DMS153 (cell line): ENCODE results near the gene RLBP1.
"Not testable (repeated sequence)": the region's sequence is repeated elsewhere in the genome, so short reads cannot be mapped to it uniquely, and the experiment has no call there.

Source experiments
- DNase-seq: peaks from one replicate; lab custom pipeline; 2025; lab: John Stamatoyannopoulos, UW

RLBP1 gene

DNA sequence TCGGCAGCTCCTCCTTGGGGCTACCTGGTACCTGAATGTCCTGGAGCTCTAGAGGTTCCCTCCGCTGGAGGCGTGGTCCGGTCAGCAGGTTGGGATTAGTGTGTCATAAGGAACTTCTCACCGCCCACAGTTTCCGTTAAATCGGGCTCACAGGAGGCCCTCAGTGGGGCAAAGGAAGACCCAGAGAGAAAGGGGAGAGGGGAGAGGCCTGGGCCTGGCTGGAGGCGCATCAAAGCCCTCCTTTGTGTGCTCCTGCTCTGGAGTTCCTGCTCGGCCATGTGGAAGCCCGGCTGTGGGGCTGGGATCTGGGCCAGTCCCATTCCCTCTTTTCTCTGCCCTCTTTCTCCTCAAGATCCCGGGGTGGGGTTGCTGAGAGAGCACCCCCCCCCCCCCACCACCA lies at the start of gene RLBP1:
Gene RLBP1, minus strand, starts transcription at position 37 of the 400 bp plus-strand sequence. CDS start 2,604 bp downstream, outside the sequence.
- no peak for DNase-seq

DNA sequence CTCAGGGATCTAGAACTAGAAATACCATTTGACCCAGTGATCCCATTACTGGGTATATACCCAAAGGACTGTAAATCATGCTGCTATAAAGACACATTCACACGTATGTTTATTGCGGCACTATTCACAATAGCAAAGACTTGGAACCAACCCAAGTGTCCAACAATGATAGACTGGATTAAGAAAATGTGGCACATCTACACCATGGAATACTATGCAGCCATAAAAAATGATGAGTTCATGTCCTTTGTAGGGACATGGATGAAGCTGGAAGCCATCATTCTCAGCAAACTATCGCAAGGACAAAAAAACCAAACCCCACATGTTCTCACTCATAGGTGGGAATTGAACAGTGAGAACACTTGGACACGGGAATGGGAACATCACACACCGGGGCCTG lies 28.8 kb upstream of the RLBP1 start:
- DNase-seq: not testable (repeated sequence)

DNA sequence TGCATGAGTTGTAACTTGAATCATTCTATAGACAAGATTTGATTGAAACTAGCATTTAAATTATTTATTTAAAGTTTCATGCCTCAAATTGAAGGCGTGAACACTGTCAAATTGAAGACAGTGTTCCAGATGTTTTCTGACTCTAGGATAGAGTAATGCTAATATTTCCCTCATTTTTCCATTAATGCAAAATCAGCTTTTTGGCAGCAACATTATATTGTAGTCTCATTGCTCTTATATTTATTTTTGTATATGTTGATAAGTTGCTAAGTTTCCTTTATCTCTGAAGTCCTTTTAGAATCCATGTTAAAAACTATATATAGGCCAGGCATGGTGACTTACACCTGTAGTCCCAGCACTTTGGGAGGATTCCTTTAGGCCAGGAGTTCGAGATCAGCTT lies 27.2 kb upstream of the RLBP1 start:
- DNase-seq: no peak

DNA sequence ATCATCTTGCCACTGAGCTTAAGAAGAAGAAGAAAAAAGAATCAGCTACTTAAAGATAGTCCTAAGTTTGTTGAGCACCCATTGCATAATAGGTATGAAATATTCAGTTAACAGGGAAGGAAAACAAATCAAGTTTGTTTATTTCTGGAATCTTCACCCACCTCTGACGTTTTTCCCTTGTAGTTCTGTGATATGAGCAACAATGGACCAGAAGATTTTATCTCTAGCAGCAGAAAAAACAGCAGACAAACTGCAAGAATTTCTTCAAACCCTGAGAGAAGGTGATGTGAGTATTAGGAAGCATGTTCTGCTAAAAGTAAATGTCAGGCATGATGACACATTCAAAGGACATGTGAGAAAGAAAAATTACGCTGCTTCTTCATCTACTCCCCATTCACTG lies 26.1 kb upstream of the RLBP1 start:
- DNase-seq: no peak

DNA sequence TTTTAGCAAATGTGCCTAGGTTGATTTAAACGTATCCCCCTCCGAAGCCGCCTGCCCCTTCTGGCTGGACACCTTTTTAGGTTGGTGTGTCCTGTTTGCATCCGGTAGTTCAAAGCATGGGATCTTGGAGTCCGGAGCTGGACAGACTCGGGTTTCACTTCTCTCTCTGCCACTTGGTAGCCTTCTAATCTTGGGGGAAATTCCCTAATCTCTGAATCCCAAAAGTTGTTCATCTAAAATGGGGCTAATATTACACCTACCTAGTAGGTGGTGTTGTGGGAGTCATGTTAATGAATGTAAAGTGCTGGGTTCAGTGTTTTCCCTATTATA lies 23.2 kb upstream of the RLBP1 start:
- DNase-seq: no peak

DNA sequence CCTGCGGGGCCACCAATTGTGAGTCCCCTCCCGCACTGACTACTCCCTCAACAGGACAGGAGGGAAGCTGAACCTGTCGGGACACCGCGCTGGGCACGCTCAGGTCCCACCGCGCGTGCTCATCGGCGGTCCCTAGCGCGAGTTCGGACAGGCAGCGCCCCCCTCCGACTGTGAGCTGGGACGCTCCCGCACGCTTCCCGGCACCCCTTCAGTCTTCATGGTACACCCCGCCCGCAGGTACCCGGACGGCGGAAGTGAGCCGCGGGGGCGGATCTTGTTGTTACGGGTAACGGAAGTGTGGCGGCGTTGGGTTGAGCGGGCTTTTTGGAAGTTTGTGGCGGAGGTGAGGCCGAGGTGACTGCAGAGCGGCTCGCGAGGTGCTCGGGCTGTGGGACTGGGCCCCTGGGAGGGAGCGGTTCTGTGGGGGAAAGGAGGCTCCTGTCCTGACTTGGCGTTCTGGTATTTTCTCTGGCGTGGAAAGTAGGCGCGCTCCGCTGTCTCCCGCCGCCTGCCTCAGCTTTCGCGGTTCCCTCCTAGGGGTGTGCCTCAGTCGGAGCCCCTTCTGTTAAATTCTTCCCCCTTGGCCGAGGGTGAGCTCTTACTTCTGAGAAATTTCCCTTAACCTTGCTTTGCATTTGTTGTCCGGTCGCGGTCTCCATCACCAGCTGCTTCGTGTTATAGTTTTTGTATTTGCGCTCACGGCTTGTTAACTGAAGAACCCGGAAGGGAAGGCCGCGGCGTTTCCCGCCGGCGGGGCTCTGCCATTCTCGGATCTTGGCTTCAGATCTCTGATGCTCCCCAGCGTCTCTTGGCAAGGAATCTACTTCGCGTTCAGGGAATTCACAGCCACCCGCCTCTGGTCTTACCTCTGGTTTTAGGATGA lies 22.6 kb upstream of the RLBP1 start, which contains the start of gene FANCI:
Gene FANCI, plus strand, starts transcription at position 289 of the 883 bp plus-strand sequence. CDS start 3,669 bp downstream, outside the sequence.
- DNase-seq: peak; percentile 69

DNA sequence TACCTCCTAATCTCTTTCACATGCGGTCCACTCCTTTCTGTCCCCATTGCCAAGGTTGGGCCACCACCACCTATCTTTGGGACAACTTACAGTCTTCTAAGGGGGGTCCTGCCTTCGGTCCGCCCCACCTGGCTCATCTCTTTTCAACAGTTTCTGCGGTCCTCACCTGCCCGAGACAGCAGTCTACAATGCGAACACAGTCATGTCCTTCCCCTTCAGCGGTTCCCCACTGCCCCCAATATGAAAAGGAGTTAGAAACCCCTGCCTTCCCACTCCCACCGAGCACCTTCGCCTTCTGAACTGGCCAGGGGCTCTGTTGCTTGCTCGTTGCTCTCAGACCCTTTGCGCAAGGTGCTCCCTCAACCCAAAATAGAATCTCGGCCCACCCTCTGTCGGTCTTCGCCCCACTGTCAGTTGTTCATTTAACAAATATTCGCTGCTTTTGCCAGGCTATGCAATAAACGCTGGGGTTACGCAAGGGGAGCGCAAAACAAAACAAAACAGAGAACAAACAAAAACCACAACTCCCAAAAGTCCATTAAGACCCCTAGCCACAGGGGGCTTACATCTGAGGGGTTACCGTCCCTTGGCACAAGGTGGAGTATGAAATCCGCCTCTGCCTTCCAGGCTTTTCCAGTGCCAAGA lies 21.8 kb upstream of the RLBP1 start:
- DNase-seq: no peak

DNA sequence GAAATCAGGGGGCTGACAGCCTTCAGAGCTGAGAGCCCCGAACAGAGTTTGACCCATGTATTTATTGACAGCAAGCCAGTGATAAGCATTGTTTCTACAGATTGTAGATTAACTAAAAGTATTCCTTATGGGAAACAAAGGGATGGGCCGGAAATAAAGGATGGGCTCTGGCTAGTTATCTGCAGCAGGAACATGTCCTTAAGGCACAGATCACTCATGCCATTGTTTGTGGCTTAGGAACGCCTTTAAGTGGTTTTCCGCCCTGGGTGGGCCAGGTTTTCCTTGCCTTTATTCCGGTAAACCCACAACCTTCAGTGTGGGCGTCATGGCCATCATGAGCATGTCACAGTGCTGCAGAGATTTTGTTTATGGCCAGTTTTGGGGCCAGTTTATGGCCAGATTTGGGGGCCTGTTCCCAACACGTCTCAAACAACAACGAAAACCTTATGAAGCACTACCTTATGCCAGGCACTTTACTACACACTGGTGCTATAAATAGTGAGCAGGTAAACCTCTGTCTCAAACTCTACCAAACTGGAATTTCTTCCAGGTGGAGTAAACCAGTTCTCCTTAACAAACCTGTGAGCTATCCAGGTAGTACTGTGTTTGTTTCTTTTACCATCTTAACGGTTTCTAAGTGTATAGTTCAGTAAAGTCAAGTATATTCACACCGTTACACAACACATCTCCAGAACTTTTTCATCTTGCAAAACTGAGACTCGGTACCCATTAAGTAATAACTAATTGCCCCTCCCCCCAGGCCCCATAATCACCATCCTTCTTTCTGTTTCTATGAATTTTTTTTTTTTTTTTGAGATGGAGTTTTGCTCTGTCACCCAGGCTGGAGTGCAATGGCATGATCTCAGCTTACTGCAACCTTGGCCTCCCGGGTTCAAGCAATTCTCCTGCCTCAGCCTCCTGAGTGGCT lies 18.8 kb upstream of the RLBP1 start:
- DNase-seq: not testable (repeated sequence)

DNA sequence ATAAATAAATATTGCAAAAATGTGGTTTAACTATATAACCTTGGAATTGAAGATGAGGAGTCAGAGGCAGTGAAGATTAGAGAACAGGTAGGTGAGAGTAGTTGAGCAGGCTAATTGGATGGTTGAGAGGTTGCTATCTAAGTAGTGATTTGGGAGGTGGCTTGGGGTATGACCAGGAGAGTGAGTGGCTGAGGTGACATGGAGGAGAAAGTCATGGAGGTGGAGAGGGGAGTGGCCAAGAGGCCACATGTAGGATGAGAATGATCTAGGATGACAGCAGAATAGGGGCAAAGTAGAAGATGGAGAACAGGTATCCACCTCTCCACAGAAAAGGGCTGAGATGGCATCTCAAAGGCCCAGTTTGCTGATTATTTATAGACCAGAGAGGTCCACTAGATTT lies 10.5 kb upstream of the RLBP1 start:
- no peak for DNase-seq

DNA sequence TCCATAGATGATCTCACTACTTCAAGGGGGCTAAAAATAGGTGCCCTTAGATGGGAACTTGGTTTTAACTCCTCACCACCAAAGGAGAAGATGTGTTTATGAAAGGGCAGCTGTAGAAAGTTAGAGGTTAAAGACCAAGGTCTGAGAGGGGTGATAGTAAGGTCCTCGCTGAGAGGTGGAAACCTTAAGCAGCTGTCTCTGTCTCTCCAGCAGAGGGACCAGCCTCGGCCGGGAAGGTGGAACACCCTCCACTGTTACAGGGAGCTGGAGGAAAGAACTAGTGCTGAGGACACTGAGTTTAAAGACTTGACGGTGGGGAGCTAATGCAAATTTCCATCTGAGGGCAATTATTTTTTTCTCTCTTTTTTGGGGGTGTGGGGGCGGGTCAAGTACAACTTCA lies 8.9 kb upstream of the RLBP1 start:
- DNase-seq: no peak

DNA sequence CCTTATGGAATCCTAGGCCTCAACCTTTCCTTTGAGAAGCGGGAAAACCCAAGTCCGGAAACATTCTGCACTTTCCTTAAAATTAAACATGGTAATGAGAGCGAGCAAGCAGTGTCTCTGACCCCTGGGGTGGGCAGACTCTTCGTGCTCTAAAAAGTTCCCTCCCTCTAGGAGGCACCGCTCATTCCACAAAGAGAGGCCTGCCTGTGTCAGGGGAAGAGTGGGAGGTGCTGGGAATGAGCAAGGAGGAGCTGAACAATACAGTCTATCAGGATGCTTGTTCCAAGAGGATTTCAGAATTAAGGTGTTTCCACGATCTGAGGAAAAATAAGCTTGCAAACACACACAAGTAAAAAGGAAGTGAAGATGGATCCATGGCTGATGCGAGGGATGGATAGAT lies 6.0 kb upstream of the RLBP1 start:
- no peak for DNase-seq

DNA sequence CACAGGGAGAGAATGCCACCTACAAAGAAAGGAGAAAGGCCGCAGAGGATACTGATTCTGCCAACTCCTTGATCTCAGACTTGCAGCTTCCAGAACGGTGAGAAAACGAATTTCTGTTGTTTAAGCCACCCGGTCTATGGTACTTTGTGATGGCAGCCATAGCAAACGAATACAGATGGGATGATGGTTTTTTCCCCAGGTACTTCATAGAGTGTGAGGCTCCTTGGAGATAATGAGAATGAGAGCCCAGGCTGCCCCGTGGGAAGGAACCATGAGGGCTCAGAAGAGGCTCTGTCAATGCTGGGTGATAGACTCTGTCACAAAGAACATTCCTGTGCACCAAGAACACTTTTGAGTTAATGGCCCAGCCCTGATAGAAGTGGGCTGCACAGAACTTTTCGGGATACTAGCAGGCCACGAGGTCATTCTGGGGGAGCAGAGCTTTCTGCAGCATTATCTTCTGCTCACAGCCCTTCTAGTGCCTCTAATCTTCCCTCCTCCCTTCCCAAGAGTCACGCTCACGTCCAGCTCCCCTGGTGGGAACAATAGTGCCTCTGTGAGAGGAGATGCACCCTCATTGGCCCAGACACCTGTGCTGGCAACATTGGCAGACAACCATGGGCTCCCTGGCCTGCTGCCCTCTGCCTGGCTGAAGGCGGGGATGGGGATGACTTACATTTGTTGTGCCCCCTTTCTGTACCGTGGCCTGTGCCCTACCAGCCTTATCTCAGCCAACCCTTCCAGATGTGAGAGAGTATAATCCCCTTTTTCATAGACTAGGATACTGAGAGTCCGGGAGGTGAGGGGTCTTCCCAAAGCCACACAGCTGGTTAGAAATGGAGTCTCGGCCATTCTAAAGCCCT lies 5.2 kb upstream of the RLBP1 start:
- no peak for DNase-seq

DNA sequence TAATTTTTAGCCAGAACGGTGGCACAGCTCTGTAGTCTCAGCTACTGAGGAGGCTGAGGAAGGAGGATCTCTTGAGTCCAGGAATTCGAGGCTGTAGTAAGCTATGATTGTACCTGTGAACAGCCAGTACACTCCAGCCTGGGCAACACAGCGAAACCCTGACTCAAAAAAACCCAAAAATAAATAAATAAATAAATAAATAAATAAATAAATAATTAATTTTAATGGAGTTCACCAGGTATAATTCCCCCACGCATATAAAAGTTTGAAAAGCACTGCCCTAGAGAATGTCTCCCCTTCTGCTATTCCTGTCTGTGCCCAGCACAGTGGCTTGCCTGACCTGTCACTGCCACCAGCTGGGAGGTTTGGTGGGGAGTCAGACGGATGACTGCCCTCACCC lies 4.2 kb upstream of the RLBP1 start:
- no peak for DNase-seq

DNA sequence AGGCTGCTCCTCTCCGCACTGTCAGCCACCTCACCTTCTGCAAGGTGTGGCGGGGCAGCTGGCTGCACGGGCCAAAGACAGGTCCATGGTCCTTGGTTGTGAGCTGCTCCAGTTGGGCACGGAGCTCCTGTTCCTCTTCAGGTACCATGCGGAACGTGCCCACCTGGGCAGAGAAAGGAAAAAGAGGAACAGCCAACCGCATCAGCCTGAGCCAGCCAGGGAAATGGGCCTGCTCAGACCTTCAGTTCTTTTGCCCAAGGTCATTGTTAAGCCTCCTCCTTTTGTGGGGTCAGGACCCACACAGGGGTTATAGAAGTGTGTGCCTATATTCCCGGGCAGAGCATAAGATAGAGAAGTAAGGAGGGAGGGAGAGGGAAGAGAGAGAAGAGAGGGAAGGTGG lies 2.8 kb downstream of the RLBP1 start:
- no peak for DNase-seq

DNA sequence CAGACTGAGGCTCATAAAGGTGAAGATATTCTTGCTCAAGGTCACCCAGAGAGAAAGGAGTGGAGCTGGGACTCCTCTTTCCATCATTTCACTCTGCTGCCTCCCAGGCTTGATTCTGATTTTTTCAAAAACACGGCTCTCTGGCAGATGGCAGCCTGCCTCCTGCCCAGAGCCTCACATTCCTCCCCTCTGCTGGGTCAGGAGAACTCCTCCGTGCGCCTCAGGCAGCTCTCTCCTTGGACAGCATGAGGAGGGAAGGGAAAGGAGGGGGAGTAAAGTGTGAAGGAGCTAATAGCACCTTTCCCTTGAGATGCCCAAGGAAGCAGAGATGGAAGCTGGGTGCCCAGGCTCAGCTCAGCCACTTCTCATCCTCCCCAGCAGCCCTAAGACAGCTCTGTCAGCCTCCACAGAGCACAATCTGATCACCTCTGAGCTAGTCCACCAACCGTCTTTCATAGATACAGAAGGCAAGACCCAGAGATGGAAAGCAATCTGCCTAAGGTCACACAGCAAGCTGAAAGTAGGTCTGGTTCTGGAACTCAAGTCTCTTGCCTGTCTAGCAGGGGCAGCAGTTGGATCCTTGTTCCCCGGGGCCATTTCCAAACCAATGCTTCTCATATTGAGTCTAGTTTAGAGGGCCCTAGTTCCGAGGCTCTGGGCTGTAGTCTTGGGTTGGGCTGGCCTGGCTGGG lies 3.5 kb downstream of the RLBP1 start:
- no peak for DNase-seq

DNA sequence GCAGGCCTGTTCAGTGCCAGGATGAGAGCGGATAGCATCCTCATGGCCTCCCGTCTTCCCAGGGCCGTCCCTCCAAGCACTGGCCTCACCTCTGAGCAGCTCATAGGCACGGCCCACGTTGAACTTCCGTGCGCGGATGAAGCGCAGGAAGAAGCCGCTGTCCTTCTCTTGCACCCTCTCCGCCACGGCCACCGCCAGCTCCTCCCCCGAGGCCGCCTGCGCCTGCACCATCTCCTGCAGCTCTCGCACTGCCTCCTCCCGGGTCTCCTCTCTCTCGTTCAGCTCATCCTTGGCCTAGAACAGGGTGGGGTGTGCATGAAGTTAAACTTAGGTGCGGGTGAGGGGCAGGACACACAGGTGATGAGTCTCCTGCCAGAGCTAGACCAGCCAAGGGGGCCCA lies 4.3 kb downstream of the RLBP1 start:
- DNase-seq: no peak

DNA sequence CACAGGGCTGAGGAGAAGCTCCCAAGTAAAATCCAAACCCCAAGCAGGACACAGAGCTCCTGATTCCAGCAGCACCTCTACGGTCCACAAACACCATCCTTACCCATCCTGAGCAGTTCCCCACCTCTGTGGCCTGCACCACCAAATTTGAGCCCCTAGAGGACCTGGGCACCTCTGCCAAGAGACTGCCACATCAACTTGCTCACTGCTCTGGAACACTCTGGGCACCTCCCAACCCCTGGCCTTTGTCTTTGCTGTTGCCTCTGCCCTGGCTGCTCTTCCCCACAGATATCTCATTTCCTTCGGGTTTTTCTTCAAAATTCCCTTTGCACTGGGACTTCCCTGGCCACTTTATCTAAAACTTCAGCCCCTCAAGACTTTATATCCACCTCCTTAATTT lies 5.8 kb downstream of the RLBP1 start:
- no peak for DNase-seq

DNA sequence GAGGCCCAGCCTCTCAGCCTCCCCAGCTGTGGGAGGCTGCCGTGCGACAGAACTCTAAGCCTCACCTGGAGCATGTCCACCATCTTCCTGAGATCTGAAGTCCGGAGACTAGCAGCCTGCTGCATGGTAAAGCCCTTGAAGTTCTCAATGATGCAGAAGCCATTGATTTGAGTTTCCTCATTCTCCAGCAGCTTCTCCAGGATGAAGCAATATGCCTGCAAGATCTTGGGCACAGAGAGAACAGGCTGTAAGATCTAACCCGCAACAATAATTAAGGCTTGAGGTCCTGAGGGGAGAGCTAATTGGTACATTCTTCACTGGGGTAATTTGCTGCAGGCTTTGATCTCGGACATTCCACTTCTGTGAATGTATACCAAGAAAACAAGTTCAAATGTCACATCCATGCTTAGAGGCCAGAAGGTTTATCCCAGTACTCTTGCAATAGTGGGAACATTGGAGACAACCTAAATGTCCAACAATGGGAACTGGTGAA lies 9.7 kb downstream of the RLBP1 start:
- no peak for DNase-seq

DNA sequence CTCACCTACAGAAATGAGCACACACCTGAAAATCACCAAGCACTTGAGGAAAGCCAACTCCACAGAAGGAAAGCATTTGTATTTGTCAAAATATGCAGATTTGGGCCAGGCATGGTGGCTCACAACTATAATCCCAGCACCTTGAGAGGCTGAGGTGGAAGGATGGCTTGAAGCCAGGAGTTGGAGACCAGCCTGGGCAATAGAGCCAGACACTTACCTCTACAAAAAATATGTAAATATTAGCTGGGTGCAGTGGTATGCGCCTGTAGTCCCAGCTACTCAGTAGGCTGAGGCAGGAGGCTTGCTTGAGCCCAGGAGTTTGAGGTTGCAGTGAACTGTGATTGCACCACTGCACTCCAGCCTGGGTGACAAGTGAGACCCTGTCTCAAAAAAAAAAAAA lies 12.3 kb downstream of the RLBP1 start:
- DNase-seq: no peak

DNA sequence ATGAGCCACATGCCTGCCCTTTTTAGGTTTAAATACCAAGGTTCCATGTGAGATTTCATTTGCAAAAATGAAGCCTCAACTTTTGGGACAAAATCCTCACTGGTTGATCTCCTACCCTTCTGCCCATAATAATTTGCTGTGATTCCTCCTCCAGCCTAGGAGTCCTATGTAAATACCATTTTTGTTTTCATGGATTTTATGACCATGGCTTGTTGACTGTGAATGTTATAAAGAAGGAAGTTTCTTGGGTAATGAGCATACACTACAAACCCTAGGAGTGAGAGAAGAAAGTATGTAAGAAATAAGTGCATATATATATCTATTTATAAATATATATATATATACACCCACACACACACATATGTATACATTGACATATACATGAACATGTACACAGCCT lies 13.1 kb downstream of the RLBP1 start:
- DNase-seq: no peak

DNA sequence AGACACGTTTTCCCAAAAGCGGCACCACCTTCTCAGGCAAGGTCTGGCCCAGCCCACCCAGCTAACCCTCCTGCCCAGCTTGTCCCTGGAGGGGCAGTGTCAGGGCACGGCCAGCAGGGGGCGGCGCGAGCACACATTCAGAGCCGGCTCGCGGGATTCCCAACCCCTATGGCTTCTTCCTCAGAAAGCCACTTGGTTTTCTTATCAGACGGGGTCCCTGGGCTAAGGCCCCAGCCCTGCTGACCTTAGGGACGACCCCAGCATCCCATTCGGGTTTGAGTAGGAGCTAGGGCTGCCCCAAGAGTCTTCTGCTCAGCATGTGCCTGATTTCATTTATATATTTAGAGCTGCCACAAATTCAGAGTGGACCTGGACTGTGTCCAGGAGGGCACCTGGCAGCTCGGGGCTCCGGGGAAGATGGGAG lies 14.5 kb downstream of the RLBP1 start:
- no peak for DNase-seq
